Choroid plexus epithelial cell (primary cell): ENCODE results near the gene RAD9A.

Experiments
- DNase-seq: peaks from one replicate; pipeline ENCODE4 v3.0.0-alpha.2; 2010; ENCODE audit warnings: low read depth
- H3K4me3 ChIP-seq: 2 replicates; pipeline ENCODE4 v1.5.1; 2011; ENCODE audit warnings: low read depth, mild to moderate bottlenecking, control low read depth, low read length, moderate library complexity
- TF ChIP-seq, protein P1 (sequence below): conservative IDR thresholded peaks from 2 replicates; pipeline ENCODE4 v1.5.1; 2011; ENCODE audit warnings: low read depth, mild to moderate bottlenecking, control low read depth, inconsistent platforms, low read length, moderate library complexity

The RAD9A gene

GRCh38 chr11:67349457-67349856 lies 42.3 kb upstream of the RAD9A start:
- no peak overlapping the region for H3K4me3 ChIP-seq
- TF ChIP-seq, protein P1, sequence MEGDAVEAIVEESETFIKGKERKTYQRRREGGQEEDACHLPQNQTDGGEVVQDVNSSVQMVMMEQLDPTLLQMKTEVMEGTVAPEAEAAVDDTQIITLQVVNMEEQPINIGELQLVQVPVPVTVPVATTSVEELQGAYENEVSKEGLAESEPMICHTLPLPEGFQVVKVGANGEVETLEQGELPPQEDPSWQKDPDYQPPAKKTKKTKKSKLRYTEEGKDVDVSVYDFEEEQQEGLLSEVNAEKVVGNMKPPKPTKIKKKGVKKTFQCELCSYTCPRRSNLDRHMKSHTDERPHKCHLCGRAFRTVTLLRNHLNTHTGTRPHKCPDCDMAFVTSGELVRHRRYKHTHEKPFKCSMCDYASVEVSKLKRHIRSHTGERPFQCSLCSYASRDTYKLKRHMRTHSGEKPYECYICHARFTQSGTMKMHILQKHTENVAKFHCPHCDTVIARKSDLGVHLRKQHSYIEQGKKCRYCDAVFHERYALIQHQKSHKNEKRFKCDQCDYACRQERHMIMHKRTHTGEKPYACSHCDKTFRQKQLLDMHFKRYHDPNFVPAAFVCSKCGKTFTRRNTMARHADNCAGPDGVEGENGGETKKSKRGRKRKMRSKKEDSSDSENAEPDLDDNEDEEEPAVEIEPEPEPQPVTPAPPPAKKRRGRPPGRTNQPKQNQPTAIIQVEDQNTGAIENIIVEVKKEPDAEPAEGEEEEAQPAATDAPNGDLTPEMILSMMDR: no peak
- DNase-seq: no peak

GRCh38 chr11:67349928-67350465 lies 41.8 kb upstream of the RAD9A start:
- no peak for DNase-seq
- TF ChIP-seq, protein P1: no peak
- H3K4me3 ChIP-seq: no peak overlapping the region

DNA sequence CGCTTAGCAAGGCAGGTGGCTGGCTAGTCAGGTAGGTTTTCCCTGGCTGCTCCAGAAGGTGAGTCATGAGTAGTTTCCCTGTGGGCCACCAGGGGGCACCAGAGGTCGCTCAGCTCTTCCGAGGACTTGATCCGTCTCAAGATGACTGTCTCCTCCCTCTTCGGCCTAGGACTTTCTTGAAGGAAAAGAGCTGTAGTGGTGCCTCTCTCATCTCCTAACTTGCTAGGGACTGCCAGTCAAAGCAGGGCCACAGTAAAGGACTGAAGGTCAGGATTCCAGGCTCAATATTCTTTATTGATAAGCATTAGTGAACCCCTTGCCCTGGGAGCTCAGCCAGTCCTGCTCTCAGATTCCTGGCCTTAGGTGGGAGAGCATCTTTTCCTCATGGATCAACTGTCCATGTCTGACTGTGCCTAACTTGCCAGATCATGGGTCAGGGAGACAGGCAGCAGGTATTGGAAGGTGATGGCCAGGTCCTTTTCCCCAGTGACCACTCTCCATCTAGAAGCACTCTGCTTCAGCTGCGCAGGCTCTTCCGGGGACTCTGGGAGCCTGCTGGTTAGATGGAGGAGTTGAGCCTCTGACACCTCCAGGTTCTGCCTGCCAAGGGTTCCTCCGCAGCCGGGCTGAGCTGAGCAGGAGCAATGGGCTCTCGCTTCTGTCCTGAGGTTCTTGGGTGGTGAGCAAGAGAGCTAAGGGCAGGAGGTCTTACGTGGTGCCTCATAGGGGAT lies 40.3 kb upstream of the RAD9A start:
- H3K4me3 ChIP-seq: no peak overlapping the region
- TF ChIP-seq, protein P1: peak; percentile 90
- peak; percentile 86 for DNase-seq

DNA sequence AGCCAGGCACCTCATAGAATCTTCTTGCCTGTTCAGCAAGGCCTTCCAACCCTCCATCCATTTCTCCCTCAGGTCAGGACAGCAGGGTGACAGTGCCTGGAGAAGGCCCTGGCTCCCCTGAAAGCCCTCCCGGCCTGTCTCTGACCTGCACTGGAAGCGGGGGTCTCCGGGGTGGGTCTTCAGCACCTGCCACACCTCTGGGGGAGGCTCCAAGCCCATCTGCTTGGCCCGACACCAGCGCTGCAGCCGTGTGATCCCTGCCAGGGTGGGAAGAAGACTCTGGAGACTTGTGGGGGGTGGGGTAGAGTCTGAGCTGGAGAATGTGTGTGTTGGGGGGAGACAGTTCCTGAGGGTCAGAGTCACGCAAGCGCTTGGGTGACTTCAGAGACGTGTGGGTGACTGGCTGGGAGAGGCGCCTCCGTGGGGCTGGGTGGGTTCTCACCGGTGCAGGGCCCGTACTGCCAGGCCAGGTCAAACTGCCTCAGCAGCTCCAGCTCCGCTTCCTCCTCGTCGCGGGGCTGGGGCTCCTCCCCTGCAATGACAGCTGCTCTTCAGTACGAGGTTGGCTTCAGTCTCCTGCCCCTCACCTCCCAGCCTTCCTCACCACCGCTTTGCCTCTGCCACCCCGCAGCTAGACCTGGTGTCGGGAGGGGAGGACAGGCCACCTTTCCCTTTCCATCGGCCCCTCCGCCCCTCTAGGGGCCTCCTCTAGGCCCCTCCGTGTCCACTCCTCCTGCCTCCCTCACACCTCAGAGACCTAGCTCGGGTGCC lies 39.1 kb upstream of the RAD9A start:
- H3K4me3 ChIP-seq: peak overlapping the region; percentile 90
- no peak for DNase-seq
- TF ChIP-seq, protein P1: no peak

DNA sequence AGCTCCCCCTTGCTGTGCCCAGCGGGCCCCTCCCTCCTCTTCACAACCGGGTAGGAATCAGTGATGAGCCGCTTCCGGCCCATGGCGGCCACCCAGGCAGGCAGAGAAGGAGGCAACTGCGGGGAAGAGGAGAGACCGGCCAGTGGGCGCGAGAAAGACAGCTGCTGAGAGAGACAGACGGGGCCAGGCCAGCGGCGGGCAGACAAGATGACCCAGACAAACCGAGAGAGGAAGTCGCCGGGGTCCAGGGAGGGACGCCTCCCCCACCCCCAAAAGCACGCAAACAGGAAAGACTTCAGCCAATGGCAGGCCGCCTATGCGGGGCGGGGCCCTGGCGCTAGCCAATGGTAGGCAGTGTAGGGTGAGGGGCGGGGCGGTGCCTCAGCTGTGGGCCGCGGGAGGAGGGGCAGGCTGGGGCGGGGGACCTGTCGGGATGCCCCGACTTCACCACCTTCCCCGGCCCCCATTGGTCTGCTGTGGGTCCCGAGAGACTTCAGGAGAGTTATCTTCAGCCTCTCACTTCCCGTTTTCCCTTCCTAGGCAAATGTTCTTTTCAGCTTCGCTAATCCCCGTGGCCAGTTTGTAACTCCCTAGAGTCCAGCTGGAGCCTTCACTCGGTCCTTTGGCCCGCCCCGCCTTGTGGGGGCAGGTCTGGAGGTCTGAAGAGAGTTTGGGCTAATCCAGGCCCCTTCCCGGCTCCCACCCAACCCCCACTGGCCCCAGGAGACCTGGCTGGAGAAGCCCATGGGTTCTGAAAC lies 38.3 kb upstream of the RAD9A start, which contains the start of gene POLD4:
Gene POLD4, minus strand, starts transcription at position 230 of the 758 bp plus-strand sequence. Its CDS starts 147 bp downstream, at position 83.
- DNase-seq: peak; percentile 96
- H3K4me3 ChIP-seq: peak within 1 kb of the TSS; percentile 90
- TF ChIP-seq, protein P1: no peak

GRCh38 chr11:67354075-67355022 lies 37.4 kb upstream of the RAD9A start:
- TF ChIP-seq, protein P1: peak; percentile 44
- peak overlapping the region; percentile 90 for H3K4me3 ChIP-seq
- peak; percentile 84 for DNase-seq
